Left lung (tissue), 10 donors: ENCODE data around the gene DPYSL5. TPM values are rescaled to one million over a fixed set of nuclear protein-coding genes. Genes with fewer than 3 reads are reported as not detected.

Source experiments
- ATAC-seq: fragments of 200-7000 bp; cut with Tn5 transposase; one replicate; pipeline ENCODE4 v1.9.1; 2020; ENCODE audit warnings: moderate library complexity
- DNase-seq, 4 donors: peaks; one replicate each; pipeline ENCODE4 v3.0.0-alpha.2; 2013 to 2020
- H3K27ac ChIP-seq, 2 donors: fragments of 200-600 bp; sonication (generic) in 1 of 2; one replicate each; pipeline versions ENCODE4 v1.5.0 to v1.8.0; 2020 to 2021
- H3K27me3 ChIP-seq, 2 donors: fragments of 200-600 bp; sonication (generic) in 1 of 2; one replicate each; pipeline versions ENCODE4 v1.5.0 to v1.8.0; 2020 to 2021
- H3K36me3 ChIP-seq, 2 donors: fragments of 200-600 bp; sonication (generic) in 1 of 2; one replicate each; pipeline versions ENCODE4 v1.5.0 to v1.8.0; 2020 to 2021
- H3K4me1 ChIP-seq, 2 donors: fragments of 200-600 bp; one replicate each; pipeline ENCODE4 v1.8.0; 2021
- H3K4me3 ChIP-seq, 2 donors: fragments of 200-600 bp; sonication (generic) in 1 of 2; one replicate each; pipeline versions ENCODE4 v1.5.0 to v1.8.0; 2020 to 2021; ENCODE audit warnings: mild to moderate bottlenecking in 1 of 2
- H3K9me3 ChIP-seq, 2 donors: fragments of 200-600 bp; sonication (generic) in 1 of 2; one replicate each; pipeline versions ENCODE4 v1.5.0 to v1.8.0; 2020 to 2021
- intact Hi-C, 2 donors: fragments of 100-400 bp; cut with DNase I; formaldehyde crosslinking; loops; one replicate each; pipeline versions ENCODE4 v1.11.2 to v1.14.2; 2022
- polyA plus RNA-seq, 6 donors: library from polyadenylated mRNA; unstranded; fragments of 120-200 nt; gene quantifications; one replicate each; pipeline ENCODE4 v1.2.1, GENCODE V29; 2013; ENCODE audit not compliant: insufficient read length in 6 of 6
- total RNA-seq, 2 donors: library from RNA; stranded (reverse); fragmentation: NEBNext Ultra II Directional; extraction: Animal tissue kit (Norgen Biotek cat#: 25700); gene quantifications; one replicate each; pipeline ENCODE4 v1.2.1, GENCODE V29; 2021
- TF ChIP-seq, protein P1 (sequence below), 2 donors: fragments of 200-600 bp; sonication (generic) in 1 of 2; IDR thresholded peaks; one replicate each; pipeline versions ENCODE4 v1.5.0 to v1.8.0; 2021; ENCODE audit warnings: antibody characterized with exemption in 2 of 2
- donor health status: DM: no; HTN: yes; CAD: no.
- donor health status: DM: no; HTN: no; CAD: no.

The DPYSL5 gene
- total and polyA plus RNA-seq, 8 donors = 0.07 to 0.37 (median 0.23) TPM; not detected in 2

DNA sequence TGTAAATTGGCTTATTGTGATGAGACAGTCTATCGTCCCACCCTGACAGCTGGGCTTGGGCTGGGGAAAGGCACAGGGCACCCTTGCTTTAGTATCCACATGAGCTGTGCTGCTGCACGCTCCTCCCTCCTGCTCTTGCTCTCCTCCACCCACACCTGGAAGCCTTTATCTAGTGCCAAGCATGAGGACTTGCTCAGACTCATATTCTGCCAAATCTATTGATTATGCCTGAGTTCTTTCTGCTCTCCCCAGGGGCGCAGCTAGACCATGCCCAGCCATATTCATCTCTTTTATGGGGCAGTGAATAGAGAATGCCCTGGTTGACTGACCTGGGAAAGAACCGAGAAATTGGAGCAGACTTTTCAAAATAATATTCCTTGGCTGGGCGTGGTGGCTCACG lies 29.0 kb upstream of the DPYSL5 start:
- DNase-seq = no peak
- no peaks in the 10 kb centered on the region for H3K36me3 ChIP-seq
- intact Hi-C loops = no loop called here
- no peaks in the 10 kb centered on the region for H3K4me1 ChIP-seq
- H3K9me3 ChIP-seq = no peaks in the 10 kb centered on the region
- no peak overlapping the region for H3K4me3 ChIP-seq
- ATAC-seq = no peak
- TF ChIP-seq, protein P1, sequence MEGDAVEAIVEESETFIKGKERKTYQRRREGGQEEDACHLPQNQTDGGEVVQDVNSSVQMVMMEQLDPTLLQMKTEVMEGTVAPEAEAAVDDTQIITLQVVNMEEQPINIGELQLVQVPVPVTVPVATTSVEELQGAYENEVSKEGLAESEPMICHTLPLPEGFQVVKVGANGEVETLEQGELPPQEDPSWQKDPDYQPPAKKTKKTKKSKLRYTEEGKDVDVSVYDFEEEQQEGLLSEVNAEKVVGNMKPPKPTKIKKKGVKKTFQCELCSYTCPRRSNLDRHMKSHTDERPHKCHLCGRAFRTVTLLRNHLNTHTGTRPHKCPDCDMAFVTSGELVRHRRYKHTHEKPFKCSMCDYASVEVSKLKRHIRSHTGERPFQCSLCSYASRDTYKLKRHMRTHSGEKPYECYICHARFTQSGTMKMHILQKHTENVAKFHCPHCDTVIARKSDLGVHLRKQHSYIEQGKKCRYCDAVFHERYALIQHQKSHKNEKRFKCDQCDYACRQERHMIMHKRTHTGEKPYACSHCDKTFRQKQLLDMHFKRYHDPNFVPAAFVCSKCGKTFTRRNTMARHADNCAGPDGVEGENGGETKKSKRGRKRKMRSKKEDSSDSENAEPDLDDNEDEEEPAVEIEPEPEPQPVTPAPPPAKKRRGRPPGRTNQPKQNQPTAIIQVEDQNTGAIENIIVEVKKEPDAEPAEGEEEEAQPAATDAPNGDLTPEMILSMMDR (IDR thresholded peaks at IDR 0.05) = no peak
- H3K27me3 ChIP-seq = peaks cover 0 to 26% of the 10 kb centered on the region in 2 donors
- H3K27ac ChIP-seq = no peak overlapping the region

DNA sequence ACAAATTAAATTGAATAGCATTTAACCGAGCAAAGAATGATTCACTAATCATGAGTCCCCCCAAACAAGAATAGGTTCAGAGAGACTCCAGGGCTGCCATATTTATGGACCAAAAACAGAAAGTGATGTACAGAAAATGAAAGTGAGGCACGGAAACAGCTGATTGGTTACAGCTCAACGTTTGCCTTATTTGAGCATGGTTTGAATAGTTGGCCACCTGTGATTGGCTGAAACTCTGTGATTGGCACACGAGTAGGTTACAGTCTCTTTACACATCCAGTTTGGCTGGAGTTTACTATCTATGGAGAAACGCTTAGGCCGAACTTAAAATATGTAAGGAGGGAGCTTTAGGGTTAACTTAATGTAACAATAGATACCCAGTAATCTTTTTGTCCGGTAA lies 27.0 kb upstream of the DPYSL5 start:
- H3K36me3 ChIP-seq = no peaks in the 10 kb centered on the region
- no peak overlapping the region for H3K4me3 ChIP-seq
- H3K27me3 ChIP-seq = peaks cover 0 to 21% of the 10 kb centered on the region in 2 donors
- ATAC-seq (no peak), DNase-seq (no peak)
- intact Hi-C loops = no loop called here
- TF ChIP-seq, protein P1 (IDR thresholded peaks at IDR 0.05) = no peak
- H3K4me1 ChIP-seq = no peaks in the 10 kb centered on the region
- H3K9me3 ChIP-seq = no peaks in the 10 kb centered on the region
- H3K27ac ChIP-seq = no peak overlapping the region

DNA sequence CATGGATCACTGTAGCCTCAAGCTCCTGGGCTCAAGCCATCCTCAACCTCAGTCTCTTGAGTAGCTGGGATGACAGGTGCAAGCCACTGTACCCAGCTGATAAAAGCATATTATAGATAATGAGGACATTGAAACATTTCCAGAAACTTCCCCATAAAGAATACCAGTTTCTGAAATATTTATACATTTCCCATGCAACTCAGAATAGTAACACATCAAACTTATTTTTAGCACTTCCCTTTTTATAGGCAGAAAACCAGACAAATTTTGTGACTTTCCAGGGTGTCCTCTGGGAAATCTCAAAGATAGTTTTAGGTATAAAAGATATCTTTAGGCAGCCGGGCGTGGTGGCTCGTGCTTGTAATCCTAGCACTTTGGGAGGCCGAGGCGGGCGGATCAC lies 25.1 kb upstream of the DPYSL5 start:
- Histone ChIP-seq H3K4me1 (no peaks in the 10 kb centered on the region), H3K27ac (no peak overlapping the region), H3K4me3 (no peak overlapping the region), H3K9me3 (no peaks in the 10 kb centered on the region), H3K27me3 (peaks cover 0 to 17% of the 10 kb centered on the region in 2 donors), H3K36me3 (no peaks in the 10 kb centered on the region)
- ATAC-seq (no peak), DNase-seq (no peak)
- TF ChIP-seq, protein P1 (IDR thresholded peaks at IDR 0.05) = no peak
- intact Hi-C loops = no loop called here

DNA sequence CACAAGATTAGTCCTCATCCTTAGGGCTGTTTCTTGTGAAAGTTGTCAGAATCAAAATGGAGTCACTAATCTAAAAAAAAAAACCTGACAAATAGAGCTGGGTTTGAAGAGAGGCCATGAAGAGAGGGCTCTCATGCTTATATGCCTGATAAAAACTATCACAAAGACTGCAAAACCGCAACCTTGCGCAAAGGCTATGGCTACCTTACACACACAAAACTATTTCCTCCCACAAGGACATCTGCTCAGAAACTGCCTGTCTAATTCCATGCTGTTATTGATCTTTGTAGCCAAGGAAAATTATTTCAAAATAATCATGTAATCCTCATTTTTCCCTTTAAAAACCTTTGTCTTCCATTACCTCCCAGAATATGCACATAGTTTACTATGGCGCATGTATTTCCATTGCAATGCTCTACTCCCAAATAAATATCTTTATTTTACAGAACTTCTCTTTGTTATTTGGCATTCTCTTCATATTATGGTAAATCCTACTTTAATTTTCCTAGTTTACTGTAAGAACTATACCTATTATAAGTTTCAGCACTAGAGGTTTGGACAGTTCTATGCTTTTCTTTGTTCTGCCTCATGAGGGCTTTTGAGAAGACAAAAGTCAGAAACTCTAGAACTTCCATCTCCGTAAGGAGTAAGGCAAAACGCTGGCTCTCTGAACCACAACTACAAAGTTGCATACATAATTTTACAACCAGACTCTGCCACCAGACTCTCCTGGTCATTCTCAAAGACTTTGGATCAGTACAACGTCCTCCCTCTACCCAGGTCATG lies 9.6 kb upstream of the DPYSL5 start:
- H3K36me3 ChIP-seq = no peaks in the 10 kb centered on the region
- no peaks in the 10 kb centered on the region for H3K9me3 ChIP-seq
- DNase-seq (peak in 1 of 4 donors; percentile 17), ATAC-seq (no peak)
- H3K4me1 ChIP-seq = no peaks in the 10 kb centered on the region
- TF ChIP-seq, protein P1 (IDR thresholded peaks at IDR 0.05) = no peak
- H3K27ac ChIP-seq = no peak overlapping the region
- H3K27me3 ChIP-seq = peaks cover 3 to 67% of the 10 kb centered on the region in 2 donors
- H3K4me3 ChIP-seq = no peak overlapping the region
- intact Hi-C loops = no loop called here

DNA sequence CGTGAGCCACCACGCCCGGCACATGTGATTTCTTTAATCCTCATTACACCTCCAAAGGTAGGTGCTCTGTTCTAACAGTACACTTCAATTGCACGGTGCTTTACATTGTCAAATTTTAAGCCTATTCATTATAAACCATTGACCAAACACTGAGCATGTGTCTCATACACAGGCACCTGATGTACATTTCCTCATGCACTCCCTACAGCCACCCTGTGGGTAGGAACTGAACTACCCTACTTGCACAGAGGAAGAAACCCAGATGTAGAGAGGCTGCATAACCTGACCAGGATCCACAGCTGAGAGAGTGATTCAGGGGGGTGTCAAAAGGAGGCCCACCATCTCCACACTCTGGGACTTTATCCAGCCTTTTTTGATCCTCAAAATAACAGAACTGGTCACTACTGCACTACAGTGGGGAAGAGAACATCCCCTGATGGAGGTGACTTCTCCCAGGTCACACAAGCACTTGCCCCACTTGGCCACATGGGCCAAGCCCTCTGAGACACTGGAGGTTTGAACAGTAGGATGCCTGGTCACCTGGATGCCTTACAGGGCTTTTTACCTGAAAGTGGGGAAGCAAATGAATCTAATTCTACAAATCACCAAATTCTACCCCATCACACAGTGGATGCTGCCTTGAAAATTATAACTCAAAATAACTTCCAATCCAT lies 6.9 kb upstream of the DPYSL5 start:
- intact Hi-C loops = loop anchor here in 1 of 2 donors (10.0 kb wide), 1 partner anchor 174 kb away; no protein-coding TSS in a partner anchor
- no peak for ATAC-seq
- peaks cover 15 to 75% of the 10 kb centered on the region in 2 donors for H3K27me3 ChIP-seq

More for the DNA sequence above, 6.9 kb upstream of the DPYSL5 start:
- H3K4me1 ChIP-seq = no peaks in the 10 kb centered on the region
- DNase-seq = no peak
- H3K9me3 ChIP-seq = no peaks in the 10 kb centered on the region
- H3K27ac ChIP-seq = no peak overlapping the region
- H3K4me3 ChIP-seq = no peak overlapping the region
- TF ChIP-seq, protein P1 (IDR thresholded peaks at IDR 0.05) = no peak
- no peaks in the 10 kb centered on the region for H3K36me3 ChIP-seq
